Subcutaneous abdominal adipose tissue (tissue), 5 donors: Measurements from ENCODE around the gene LCMT2.
"Not testable (repeated sequence)": the region's sequence is repeated elsewhere in the genome, so short reads cannot be mapped to it uniquely, and the experiment has no call there.

Source experiments
- H3K27ac ChIP-seq: one replicate; pipeline ENCODE4 v1.7.0; 2013; ENCODE audit warnings: low read depth, mild to moderate bottlenecking, inconsistent platforms, low read length, moderate library complexity
- H3K27me3 ChIP-seq, 5 donors: one replicate each; pipeline ENCODE4 v1.7.0; 2013; ENCODE audit warnings: low read length in 5 of 5, inconsistent platforms in 1 of 5; ENCODE audit not compliant: control insufficient read depth in 5 of 5, insufficient read depth in 4 of 5
- H3K36me3 ChIP-seq, 5 donors: one replicate each; pipeline ENCODE4 v1.7.0; 2013; ENCODE audit warnings: low read length in 5 of 5; ENCODE audit not compliant: control insufficient read depth in 5 of 5, insufficient read depth in 5 of 5
- H3K4me1 ChIP-seq, 5 donors: one replicate each; pipeline ENCODE4 v1.7.0; 2013; ENCODE audit warnings: low read length in 5 of 5, mild to moderate bottlenecking in 3 of 5, moderate library complexity in 1 of 5; ENCODE audit not compliant: control insufficient read depth in 5 of 5, insufficient read depth in 5 of 5
- H3K4me3 ChIP-seq, 5 donors: one replicate each; pipeline ENCODE4 v1.7.0; 2013; ENCODE audit warnings: low read length in 5 of 5, low read depth in 1 of 5
- H3K9ac ChIP-seq, 5 donors: one replicate each; pipeline ENCODE4 v1.7.0; 2013; ENCODE audit warnings: low read length in 5 of 5, mild to moderate bottlenecking in 4 of 5, moderate library complexity in 3 of 5
- H3K9me3 ChIP-seq, 5 donors: one replicate each; pipeline ENCODE4 v1.7.0; 2013; ENCODE audit warnings: low read length in 5 of 5; ENCODE audit not compliant: control insufficient read depth in 5 of 5
- donor health status: healthy.
- donor health status: healthy.
- donor health status: healthy.
- donor health status: healthy.
- donor health status: healthy.

The LCMT2 gene

GRCh38 chr15:43289656-43290055, 40.7 kb downstream of the LCMT2 start:
- not testable (repeated sequence) for H3K4me3 ChIP-seq, H3K36me3 ChIP-seq, H3K27ac ChIP-seq, H3K9ac ChIP-seq, H3K9me3 ChIP-seq
- H3K4me1 ChIP-seq = peaks cover 0 to 13% (median 12%) of the 10 kb centered on the region in 5 donors
- peaks cover 4 to 17% (median 10%) of the 10 kb centered on the region in 5 donors for H3K27me3 ChIP-seq

DNA sequence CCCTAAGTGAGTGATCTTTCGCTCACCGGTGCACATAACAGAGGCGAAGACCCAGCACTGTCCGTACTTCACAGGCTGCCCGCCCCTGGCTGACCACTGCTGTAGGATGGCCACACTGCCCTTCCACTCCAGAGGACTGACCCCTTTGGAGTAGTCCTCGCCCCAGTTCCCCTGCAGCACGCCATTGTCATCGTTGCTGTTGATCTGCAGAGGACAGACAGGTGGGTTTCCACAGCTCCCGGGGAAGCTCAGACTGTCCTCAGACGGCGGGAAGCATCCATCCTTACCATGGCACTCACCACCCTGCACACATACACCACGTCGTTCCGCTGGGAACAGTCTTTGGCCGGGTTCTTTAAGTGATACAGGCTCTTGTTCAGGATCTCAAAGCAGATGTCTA, 43.1 kb downstream of the LCMT2 start:
- Histone ChIP-seq H3K36me3 (no peaks in the 10 kb centered on the region), H3K9ac (no peak overlapping the region), H3K4me1 (peaks cover 0 to under 1% (median 0%) of the 10 kb centered on the region in 5 donors), H3K4me3 (no peak overlapping the region), H3K9me3 (no peaks in the 10 kb centered on the region), H3K27me3 (peaks cover 0 to 8% (median 2%) of the 10 kb centered on the region in 5 donors), H3K27ac (no peak overlapping the region)

GRCh38 chr15:43286074-43286473, 44.3 kb downstream of the LCMT2 start:
- Histone ChIP-seq H3K4me1 (no peaks in the 10 kb centered on the region), H3K9ac (no peak overlapping the region), H3K27ac (no peak overlapping the region), H3K4me3 (no peak overlapping the region), H3K9me3 (no peaks in the 10 kb centered on the region), H3K36me3 (no peaks in the 10 kb centered on the region), H3K27me3 (peaks cover 0 to 8% (median 4%) of the 10 kb centered on the region in 5 donors)

GRCh38 chr15:43285609-43286037, 44.8 kb downstream of the LCMT2 start:
- Histone ChIP-seq H3K9ac (no peak overlapping the region), H3K9me3 (no peaks in the 10 kb centered on the region), H3K4me3 (no peak overlapping the region), H3K4me1 (no peaks in the 10 kb centered on the region), H3K36me3 (no peaks in the 10 kb centered on the region), H3K27me3 (peaks cover 0 to 8% (median 4%) of the 10 kb centered on the region in 5 donors), H3K27ac (no peak overlapping the region)

DNA sequence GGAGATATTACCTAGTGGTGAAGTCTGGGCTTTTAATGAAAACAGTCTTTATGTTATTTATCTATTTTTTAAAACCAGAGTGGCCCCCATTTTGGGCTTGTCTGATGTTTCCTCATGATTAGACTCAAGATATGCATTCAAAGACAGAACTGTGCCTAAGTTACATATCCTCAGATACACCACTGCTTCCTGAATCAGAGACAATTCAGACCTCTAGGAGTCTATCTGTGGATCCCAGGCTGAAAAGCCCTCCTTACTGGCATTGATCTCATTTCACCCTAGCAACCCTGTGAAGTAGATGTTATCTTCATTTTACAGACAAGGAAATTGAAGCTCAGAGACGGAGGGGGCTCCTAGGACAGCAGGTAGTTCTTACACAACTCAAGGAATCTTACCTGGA, 46.8 kb downstream of the LCMT2 start:
- Histone ChIP-seq H3K27me3 (peaks cover 0 to 11% (median 5%) of the 10 kb centered on the region in 5 donors), H3K4me3 (no peak overlapping the region), H3K27ac (no peak overlapping the region), H3K9me3 (no peaks in the 10 kb centered on the region), H3K9ac (no peak overlapping the region), H3K4me1 (no peaks in the 10 kb centered on the region), H3K36me3 (no peaks in the 10 kb centered on the region)

DNA sequence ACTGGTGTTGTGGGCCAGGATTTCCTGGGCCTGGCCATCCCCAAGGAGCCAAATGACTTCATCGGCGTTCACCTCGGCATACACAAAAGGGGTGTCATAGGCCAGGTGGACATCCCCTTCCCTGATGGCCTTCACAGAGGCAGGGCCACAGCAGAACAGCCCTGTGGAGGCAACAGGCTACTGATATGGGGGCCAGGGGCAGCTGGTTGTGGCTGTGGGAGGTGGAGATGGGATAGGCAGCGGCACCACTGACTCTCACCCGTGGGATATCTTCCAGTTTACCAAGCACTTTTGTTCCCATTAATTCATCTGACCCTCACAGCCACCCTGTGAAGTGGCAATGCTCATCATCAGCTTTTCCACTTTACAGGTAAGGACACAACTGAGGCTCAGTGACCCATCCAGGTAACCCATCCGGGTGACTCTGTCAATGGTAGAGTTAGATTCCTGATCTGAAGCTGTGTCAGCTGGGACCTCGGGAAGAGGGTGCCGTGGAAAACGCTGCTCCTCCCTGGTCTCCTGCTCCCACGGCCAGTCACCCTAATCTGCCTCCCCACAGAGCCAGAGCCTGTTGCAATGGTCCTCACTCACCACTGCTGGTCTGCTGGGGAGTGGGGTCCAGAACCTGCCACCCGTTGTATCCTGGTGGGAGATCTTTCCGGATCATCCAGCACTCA, 48.3 kb downstream of the LCMT2 start:
- peaks cover 0 to 9% (median 5%) of the 10 kb centered on the region in 5 donors for H3K27me3 ChIP-seq
- H3K27ac ChIP-seq = no peak overlapping the region
- H3K4me3 ChIP-seq = no peak overlapping the region
- no peaks in the 10 kb centered on the region for H3K9me3 ChIP-seq
- H3K4me1 ChIP-seq = no peaks in the 10 kb centered on the region
- no peaks in the 10 kb centered on the region for H3K36me3 ChIP-seq
- no peak overlapping the region for H3K9ac ChIP-seq

GRCh38 chr15:43280996-43281395, 49.4 kb downstream of the LCMT2 start:
- no peaks in the 10 kb centered on the region for H3K4me1 ChIP-seq
- H3K27ac ChIP-seq = no peak overlapping the region
- peaks cover 3 to 9% (median 5%) of the 10 kb centered on the region in 5 donors for H3K27me3 ChIP-seq
- H3K36me3 ChIP-seq = no peaks in the 10 kb centered on the region
- H3K4me3 ChIP-seq = no peak overlapping the region
- no peaks in the 10 kb centered on the region for H3K9me3 ChIP-seq
- H3K9ac ChIP-seq = no peak overlapping the region

DNA sequence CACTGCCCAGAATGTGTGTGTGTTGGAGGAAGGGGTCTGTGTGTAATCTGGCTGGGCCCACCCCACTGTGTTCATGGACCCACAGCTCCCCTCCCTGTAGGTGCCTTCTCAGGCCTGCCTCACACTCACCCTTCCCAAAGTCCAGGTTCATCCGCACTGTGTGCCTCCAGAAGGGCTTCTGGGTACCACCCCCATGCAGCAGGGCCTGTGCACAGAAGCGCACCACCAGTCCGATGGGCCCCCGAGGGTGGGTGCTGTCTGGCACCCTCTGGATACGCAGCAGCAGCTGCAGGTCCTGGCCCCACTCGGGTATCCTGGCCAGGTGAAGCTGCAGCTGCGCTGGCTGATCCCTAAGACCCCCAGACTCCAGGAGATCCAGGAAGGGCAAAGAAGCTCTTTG, 50.9 kb downstream of the LCMT2 start:
- no peaks in the 10 kb centered on the region for H3K4me1 ChIP-seq
- H3K9ac ChIP-seq = no peak overlapping the region
- H3K36me3 ChIP-seq = no peaks in the 10 kb centered on the region
- no peaks in the 10 kb centered on the region for H3K9me3 ChIP-seq
- no peak overlapping the region for H3K27ac ChIP-seq
- no peak overlapping the region for H3K4me3 ChIP-seq
- peaks cover 3 to 13% (median 5%) of the 10 kb centered on the region in 5 donors for H3K27me3 ChIP-seq

GRCh38 chr15:43278869-43279268, 51.5 kb downstream of the LCMT2 start:
- H3K27ac ChIP-seq = no peak overlapping the region

DNA sequence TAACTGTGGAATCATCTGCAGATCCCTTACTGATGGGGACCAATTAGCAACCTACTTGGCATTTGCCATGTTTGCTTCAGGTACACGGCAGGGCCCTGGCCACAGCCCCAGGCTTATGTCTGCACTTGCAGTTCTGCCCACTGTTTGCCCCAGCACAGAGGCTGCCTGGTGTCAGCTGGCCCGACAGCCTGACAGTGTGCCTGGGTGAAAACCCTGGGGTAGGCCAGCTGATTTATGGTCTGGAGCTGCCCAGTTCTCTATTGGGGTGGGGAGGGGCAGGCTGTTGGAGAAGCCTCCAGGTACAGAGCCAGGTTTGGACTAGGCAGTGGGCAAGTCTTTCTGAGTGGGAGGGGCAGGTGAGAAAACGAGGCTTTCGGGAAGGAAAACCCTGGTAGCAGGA, 52.5 kb downstream of the LCMT2 start:
- Histone ChIP-seq H3K27ac (no peak overlapping the region), H3K4me1 (peaks cover 0 to 5% (median 0%) of the 10 kb centered on the region in 5 donors), H3K27me3 (peaks cover 3 to 13% (median 10%) of the 10 kb centered on the region in 5 donors), H3K36me3 (no peaks in the 10 kb centered on the region), H3K9ac (no peak overlapping the region), H3K4me3 (no peak overlapping the region), H3K9me3 (no peaks in the 10 kb centered on the region)

More at GRCh38 chr15:43278869-43279268, 51.5 kb downstream of the LCMT2 start:
- Histone ChIP-seq H3K9me3 (no peaks in the 10 kb centered on the region), H3K27me3 (peaks cover 3 to 13% (median 10%) of the 10 kb centered on the region in 5 donors), H3K4me1 (peaks cover 0 to 5% (median 0%) of the 10 kb centered on the region in 5 donors), H3K9ac (no peak overlapping the region), H3K36me3 (no peaks in the 10 kb centered on the region), H3K4me3 (no peak overlapping the region)
